Osteoblast (primary cell): ENCODE data around the gene SLC25A21. TPM values are rescaled to one million over a fixed set of nuclear protein-coding genes. Genes with fewer than 3 reads are reported as not detected.
"Not testable (repeated sequence)": the region's sequence is repeated elsewhere in the genome, so short reads cannot be mapped to it uniquely, and the experiment has no call there.

Experiments used
- DNase-seq: peaks from one replicate; pipeline ENCODE4 v3.0.0; 2011; ENCODE audit warnings: low spot score, mixed read lengths; ENCODE audit not compliant: insufficient read length; ENCODE audit errors: missing footprints
- H2AFZ ChIP-seq: 2 replicates; pipeline ENCODE4 v1.6.0; 2011; ENCODE audit warnings: mild to moderate bottlenecking, low read length
- H3K27ac ChIP-seq: 2 replicates; pipeline ENCODE4 v1.5.1; 2011; ENCODE audit warnings: mild to moderate bottlenecking, low read depth, low read length, moderate library complexity
- H3K27me3 ChIP-seq: 2 replicates; pipeline ENCODE4 v1.6.0; 2012; ENCODE audit warnings: mild to moderate bottlenecking, control low read depth, inconsistent platforms, low read length, moderate library complexity; ENCODE audit not compliant: insufficient read depth
- H3K36me3 ChIP-seq: 2 replicates; pipeline ENCODE4 v1.5.1; 2011; ENCODE audit warnings: mild to moderate bottlenecking, low read length, control low read depth, moderate library complexity; ENCODE audit not compliant: insufficient read depth
- H3K4me1 ChIP-seq: 2 replicates; pipeline ENCODE4 v1.5.1; 2011; ENCODE audit warnings: mild to moderate bottlenecking, low read length, control low read depth, moderate library complexity; ENCODE audit not compliant: insufficient read depth
- H3K4me2 ChIP-seq: 2 replicates; pipeline ENCODE4 v1.6.0; 2011; ENCODE audit warnings: mild to moderate bottlenecking, low read length; ENCODE audit not compliant: insufficient read depth
- H3K4me3 ChIP-seq: fragments of 200-600 bp; sonication (generic); 3 replicates; pipeline ENCODE4 v1.5.1; 2012; ENCODE audit warnings: mild to moderate bottlenecking, low read length, inconsistent platforms; ENCODE audit not compliant: insufficient read depth
- H3K79me2 ChIP-seq: 2 replicates; pipeline ENCODE4 v1.6.0; 2012; ENCODE audit warnings: mild to moderate bottlenecking, low read length, control low read depth, inconsistent platforms; ENCODE audit not compliant: insufficient read depth
- H3K9me3 ChIP-seq: 2 replicates; pipeline ENCODE4 v1.5.1; 2011; ENCODE audit warnings: low read depth, low read length, control low read depth
- H4K20me1 ChIP-seq: 2 replicates; pipeline ENCODE4 v1.6.0; 2012; ENCODE audit warnings: mild to moderate bottlenecking, low read length, control low read depth; ENCODE audit not compliant: insufficient read depth
- total RNA-seq: library from RNA; depleted of rRNA; stranded (reverse); fragments of >200 nt; gene quantifications from 2 replicates; pipeline ENCODE4 v1.2.3, GENCODE V29; 2012
- TF ChIP-seq, protein P1 (sequence below): IDR thresholded peaks from 2 replicates; pipeline ENCODE4 v1.5.1; 2011; ENCODE audit warnings: mild to moderate bottlenecking, low read depth, low read length, moderate library complexity; ENCODE audit errors: extremely low read depth

The SLC25A21 gene
- total RNA-seq, 1 donor: 0.72 TPM

DNA sequence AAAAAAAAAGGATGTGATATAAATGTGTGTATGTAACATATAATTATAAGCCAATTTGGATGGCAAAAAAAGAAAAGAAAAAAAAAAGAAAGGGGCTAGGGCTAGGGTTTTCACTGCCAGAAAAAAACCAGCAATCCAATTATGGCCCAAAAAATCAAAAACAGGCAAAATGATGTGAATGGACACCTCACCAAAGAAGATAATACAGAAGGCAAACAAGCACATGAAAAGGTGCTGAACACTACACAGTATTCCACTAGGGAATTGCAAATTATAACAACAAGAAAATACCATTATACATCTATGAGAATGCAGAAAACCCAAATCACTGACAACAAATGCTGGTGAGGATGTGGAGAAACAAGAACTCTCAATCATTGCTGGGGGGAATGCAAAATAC lies 13.3 kb upstream of the SLC25A21 start:
- Histone ChIP-seq H3K4me1 (no peaks in the 10 kb centered on the region), H2AFZ (no peak overlapping the region), H3K27ac (no peak overlapping the region), H3K9me3 (no peaks in the 10 kb centered on the region), H3K79me2 (no peaks in the 10 kb centered on the region), H3K27me3 (no peaks in the 10 kb centered on the region), H3K36me3 (no peaks in the 10 kb centered on the region), H4K20me1 (no peaks in the 10 kb centered on the region), H3K4me2 (no peak overlapping the region), H3K4me3 (no peak overlapping the region)
- TF ChIP-seq, protein P1, sequence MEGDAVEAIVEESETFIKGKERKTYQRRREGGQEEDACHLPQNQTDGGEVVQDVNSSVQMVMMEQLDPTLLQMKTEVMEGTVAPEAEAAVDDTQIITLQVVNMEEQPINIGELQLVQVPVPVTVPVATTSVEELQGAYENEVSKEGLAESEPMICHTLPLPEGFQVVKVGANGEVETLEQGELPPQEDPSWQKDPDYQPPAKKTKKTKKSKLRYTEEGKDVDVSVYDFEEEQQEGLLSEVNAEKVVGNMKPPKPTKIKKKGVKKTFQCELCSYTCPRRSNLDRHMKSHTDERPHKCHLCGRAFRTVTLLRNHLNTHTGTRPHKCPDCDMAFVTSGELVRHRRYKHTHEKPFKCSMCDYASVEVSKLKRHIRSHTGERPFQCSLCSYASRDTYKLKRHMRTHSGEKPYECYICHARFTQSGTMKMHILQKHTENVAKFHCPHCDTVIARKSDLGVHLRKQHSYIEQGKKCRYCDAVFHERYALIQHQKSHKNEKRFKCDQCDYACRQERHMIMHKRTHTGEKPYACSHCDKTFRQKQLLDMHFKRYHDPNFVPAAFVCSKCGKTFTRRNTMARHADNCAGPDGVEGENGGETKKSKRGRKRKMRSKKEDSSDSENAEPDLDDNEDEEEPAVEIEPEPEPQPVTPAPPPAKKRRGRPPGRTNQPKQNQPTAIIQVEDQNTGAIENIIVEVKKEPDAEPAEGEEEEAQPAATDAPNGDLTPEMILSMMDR: no peak
- no peak for DNase-seq

DNA sequence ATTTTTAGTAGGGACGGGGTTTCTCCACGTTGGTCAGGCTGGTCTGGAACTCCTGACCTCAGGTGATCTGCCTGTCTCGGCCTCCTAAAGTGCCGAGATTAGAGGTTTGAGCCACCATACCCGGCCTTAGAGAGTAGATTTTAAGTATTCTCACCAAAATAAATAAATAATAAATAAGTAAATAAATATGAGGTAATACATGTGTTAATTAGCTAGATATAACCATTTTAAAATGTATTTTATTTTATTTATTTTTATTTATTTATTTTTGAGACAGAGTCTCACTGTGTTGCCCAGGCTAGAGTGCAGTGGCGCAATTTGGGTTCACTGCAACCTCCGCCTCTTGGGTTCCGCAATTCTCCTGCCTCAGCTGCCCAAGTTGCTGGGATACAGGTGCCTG lies 12.1 kb upstream of the SLC25A21 start:
- H3K9me3 ChIP-seq, H3K27ac ChIP-seq, H4K20me1 ChIP-seq, H3K4me3 ChIP-seq, DNase-seq, H3K79me2 ChIP-seq, H2AFZ ChIP-seq, H3K4me1 ChIP-seq, H3K4me2 ChIP-seq, H3K27me3 ChIP-seq, H3K36me3 ChIP-seq: not testable (repeated sequence)

DNA sequence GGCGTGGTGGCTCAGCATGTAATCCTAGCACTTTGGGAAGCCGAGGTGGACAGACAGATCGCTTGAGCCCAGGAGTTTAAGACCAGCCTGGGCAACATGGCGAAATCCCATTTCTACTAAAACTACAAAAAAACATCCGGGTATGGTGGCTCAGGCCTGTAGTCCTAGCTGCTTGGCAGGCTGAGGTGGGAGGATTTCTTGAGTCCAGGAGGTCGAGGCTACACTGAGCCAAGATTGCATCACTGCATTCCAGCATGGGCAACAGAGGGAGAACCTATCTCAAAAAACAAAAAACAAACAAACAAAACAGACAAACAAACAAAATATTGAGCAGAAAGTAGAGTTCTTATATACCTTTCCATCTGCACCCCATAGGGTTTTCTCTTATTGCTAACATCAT lies 9.0 kb upstream of the SLC25A21 start:
- no peak overlapping the region for H3K27ac ChIP-seq
- no peak for DNase-seq
- no peaks in the 10 kb centered on the region for H3K9me3 ChIP-seq
- no peak overlapping the region for H3K4me3 ChIP-seq
- no peaks in the 10 kb centered on the region for H3K4me1 ChIP-seq
- TF ChIP-seq, protein P1: no peak
- H4K20me1 ChIP-seq: no peaks in the 10 kb centered on the region
- no peaks in the 10 kb centered on the region for H3K27me3 ChIP-seq
- H2AFZ ChIP-seq: no peak overlapping the region
- no peaks in the 10 kb centered on the region for H3K36me3 ChIP-seq
- H3K4me2 ChIP-seq: no peak overlapping the region
- no peaks in the 10 kb centered on the region for H3K79me2 ChIP-seq

DNA sequence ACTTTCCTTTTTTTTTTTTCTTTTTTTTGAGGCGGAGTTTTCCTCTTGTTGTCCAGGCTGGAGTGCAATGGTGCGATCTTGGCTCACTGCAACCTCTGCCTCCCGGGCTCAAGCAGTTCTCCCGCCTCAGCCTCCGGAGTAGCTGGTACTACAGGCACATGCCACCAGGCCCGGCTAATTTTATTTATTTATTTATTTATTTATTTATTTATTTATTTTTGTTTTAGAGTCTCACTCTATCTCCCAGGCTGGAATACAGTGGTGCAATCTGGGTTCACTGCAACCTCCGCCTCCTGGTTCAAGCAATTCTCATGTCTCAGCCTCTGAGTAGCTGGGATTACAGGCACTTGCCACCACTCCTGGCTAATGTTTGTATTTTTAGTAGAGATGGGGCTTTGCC lies 8.5 kb upstream of the SLC25A21 start:
- not testable (repeated sequence) for H3K27ac ChIP-seq, H3K27me3 ChIP-seq, DNase-seq, H3K36me3 ChIP-seq, H4K20me1 ChIP-seq, H3K79me2 ChIP-seq, H3K4me3 ChIP-seq, H2AFZ ChIP-seq, H3K9me3 ChIP-seq, H3K4me1 ChIP-seq, H3K4me2 ChIP-seq

DNA sequence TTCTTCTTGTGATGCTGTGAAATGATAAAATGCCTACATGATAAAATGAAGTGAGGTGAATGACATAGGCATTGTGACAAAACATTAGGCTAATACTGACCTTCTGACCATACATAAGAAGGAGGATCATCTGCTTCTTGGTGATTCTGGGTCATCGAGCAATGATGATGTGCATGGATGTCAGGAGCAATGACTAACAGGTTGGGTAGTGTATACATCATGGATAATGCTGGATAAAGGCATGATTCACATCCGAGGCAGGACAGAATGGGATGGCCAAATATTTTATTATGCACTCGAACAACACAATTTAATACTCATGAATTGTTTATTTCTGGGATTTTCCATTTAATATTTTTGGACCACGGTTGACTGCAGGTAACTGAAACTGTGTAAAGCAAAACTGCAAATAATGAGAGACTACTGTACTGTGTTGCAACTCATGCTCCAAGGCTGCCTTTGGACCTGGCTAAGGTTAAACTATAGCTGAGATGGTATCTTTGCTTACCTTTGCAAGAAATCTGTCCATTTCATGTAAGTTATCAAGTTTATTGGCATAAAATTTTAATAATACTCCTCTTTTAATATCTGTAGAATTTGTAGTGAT lies 7.6 kb upstream of the SLC25A21 start:
- Histone ChIP-seq H3K4me1 (no peaks in the 10 kb centered on the region), H4K20me1 (no peaks in the 10 kb centered on the region), H3K4me2 (no peak overlapping the region), H3K79me2 (no peaks in the 10 kb centered on the region), H3K27me3 (no peaks in the 10 kb centered on the region), H3K4me3 (no peak overlapping the region), H3K27ac (no peak overlapping the region), H3K36me3 (no peaks in the 10 kb centered on the region), H2AFZ (no peak overlapping the region), H3K9me3 (no peaks in the 10 kb centered on the region)
- TF ChIP-seq, protein P1: no peak
- no peak for DNase-seq
